PC-9 (cell line): Measurements from ENCODE around the gene PARN.

Experiments used
- CTCF ChIP-seq: fragments of 200-600 bp; sonication (generic); conservative IDR thresholded peaks from 2 replicates; pipeline ENCODE4 v1.6.1; 2017; ENCODE audit warnings: mixed run types, antibody characterized with exemption, mild to moderate bottlenecking, moderate library complexity
- EZH2 ChIP-seq: fragments of 200-600 bp; sonication (generic); IDR thresholded peaks from 2 replicates; pipeline ENCODE4 v1.8.0; 2017; ENCODE audit warnings: antibody characterized with exemption, low read depth

- no peak for TF ChIP-seq CTCF
- no peak for TF ChIP-seq EZH2
Observed at GRCh38 chr16:14560523-14560922, 69.5 kb downstream of the PARN start.
